Endometrium (tissue), 2 donors: Measurements from ENCODE around the gene TMEM214.

Experiments used
- FAIRE-seq: peaks from 2 replicates; lab custom pipeline; 2012; peaks lifted over from hg19 to GRCh38; lab: Jason Lieb, UNC
- donor health status: control.
- donor health status: control.

Gene TMEM214, protein sequence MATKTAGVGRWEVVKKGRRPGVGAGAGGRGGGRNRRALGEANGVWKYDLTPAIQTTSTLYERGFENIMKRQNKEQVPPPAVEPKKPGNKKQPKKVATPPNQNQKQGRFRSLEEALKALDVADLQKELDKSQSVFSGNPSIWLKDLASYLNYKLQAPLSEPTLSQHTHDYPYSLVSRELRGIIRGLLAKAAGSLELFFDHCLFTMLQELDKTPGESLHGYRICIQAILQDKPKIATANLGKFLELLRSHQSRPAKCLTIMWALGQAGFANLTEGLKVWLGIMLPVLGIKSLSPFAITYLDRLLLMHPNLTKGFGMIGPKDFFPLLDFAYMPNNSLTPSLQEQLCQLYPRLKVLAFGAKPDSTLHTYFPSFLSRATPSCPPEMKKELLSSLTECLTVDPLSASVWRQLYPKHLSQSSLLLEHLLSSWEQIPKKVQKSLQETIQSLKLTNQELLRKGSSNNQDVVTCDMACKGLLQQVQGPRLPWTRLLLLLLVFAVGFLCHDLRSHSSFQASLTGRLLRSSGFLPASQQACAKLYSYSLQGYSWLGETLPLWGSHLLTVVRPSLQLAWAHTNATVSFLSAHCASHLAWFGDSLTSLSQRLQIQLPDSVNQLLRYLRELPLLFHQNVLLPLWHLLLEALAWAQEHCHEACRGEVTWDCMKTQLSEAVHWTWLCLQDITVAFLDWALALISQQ

DNA sequence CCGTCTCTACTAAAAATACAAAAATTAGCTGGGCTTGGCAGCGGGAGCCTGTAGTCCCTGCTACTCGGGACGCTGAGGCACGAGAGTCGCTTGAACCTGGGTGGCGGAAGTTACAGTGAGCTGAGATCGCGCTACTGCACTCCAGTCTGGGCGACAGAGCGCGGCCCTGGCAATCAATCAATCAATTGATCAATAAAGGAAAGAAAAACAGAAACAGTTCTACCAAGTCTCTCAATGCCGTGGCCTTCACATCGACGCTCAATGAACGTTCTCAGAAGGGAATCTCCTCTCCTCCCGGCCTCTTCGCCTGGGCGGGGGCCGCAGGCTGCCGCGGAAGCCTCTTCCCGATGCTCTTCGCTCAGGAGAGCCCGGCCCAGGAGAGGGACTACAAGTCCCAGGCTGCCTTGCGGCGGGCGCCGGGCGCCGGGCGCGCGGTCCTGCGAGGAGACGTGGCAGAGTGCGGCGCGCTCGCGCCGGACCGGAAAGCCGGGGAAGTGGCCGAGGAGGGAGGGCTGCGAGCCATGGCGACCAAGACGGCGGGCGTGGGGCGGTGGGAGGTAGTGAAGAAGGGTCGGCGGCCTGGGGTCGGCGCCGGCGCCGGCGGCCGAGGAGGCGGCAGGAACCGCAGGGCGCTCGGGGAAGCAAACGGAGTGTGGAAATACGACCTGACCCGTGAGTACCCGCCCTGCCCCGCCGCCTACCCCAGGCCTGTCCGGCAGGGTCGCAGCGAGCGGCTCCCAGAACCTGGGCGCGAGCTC is at the start of gene TMEM214:
Gene TMEM214, plus strand, starts transcription at position 471 of the 758 bp plus-strand sequence. Its CDS starts 51 bp downstream, at position 522.
- no peak for FAIRE-seq

DNA sequence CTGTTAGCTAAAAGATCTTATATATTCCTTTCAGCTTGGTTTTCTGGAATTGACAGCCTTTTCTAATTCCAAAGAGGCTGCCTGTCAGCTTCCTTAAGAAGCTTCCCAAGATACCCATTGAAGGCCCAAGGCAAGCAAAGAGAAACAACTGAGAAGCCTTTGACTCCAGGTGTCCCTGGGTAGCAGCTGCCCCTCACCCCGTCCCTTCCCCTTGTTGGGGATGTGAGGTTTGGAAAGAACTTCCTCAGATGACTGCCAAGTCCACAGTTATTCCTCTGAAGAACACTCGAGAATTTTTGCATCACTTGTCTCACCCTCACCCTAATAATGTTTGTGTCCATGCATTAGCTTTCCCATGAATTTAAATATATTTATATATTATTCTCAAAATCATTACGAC is 49.0 kb upstream of the TMEM214 start:
- no peak for FAIRE-seq

DNA sequence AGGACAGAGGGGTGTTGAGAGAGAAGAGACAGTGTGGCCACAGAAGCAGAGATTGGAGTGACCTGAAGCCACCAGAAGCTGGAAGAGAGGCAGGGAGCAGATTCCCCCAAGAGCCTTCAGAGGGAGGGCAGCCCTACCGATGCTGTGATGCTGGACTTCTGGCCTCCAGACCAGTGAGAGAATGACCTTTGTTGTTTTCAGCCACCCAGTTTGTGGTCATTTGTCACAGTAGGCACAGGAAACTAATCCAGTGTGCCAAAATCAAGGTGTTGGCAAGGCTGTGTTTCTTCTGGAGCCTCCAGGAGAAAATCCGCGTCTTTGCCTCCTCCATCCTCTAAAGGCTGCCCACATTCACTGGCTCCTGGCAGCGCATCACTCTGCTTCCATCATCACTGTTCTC is 47.0 kb upstream of the TMEM214 start:
- FAIRE-seq: no peak

DNA sequence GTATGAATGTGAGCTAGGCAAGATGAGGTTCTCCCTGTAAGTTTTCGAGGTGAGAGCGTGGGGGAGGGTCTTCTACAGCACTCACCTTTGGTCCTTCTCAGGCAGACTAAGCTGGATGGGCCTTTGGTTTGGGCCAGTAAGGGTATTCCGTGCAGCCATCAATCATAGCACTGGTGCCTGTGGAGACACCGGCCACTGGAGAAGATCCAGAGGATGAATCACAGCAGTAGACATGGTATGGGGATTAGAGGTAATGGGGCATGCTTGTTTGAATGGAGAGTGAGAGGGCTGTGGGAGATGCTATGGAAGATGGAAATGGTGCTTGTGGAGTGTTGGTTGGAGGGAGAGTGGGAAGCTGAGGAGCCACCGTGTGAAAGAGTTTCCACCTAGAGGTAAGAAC is 46.2 kb upstream of the TMEM214 start:
- FAIRE-seq: no peak

DNA sequence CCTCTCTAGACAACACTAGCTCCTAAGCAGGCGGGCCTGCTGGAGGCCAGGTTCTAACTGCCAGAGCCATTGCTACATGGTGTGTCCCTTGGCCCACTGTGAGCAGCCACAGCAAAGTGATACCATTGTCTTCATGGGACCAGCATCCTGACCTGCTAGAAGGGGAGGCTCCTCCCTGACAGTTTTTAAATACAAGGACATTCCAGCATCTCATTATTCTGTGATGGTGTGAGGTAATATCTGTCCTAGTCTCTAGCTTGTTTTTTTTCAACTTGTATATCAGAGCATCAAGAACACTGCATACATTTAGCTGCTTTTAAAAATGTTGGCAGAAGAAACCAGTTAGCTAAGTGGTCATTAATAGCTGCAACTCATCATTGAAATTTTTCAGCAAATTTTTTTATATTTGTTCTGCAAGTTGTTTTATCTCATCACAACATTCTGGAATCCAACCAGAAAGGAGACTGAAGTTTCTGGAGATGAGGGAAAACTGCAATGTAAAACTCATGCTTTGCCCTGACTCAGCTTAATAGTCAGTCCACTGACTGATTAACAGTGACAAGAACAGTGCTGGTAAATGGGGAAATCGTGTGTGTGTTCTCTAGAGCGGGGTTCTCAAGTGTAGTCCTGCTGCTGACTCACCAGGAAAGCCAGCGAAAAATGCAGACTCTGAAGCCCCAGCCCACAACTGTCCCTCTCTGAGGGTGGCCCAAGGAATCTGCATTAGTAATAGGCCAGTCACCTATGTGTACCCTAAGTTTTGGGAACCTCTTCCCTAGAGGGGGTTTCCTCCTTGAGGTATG is 44.5 kb upstream of the TMEM214 start:
- FAIRE-seq: no peak

DNA sequence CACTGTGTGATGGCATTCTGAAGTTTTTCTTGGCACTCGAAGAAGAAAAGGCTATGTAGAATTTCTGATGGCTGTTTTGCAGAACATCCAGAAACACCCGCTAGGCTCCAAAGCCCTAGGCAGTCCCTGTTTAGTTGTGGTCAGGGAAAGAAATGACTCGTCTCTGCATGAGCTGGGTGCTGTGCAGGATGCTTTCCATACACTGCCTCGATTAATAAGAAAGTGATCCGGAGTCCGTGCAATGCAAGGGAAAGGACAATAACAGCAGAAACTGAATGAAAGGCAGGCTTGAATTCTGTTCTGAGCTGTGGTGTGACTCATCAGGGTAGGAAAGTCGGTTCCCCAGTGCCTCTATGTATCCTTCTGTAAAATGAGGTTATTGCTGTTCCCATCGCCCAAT is 43.6 kb upstream of the TMEM214 start:
- no peak for FAIRE-seq

DNA sequence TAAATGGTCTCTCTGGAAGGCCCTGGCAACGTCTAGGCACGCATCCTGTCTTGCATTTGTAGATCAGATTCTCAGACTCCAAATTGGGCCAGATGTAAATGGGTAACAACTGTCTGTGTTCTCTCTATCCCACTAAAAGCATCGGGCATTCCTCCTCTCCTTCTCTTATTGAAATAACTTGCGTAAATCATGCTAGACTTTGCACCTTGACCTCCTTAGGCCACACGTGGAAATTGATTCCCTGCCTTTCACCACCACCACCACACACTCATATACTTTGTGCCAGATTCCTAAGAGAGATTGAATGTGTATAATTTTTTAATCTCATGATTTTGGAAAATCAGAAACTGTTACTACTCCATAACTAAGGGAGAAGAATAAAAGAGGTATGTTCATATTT is 41.0 kb upstream of the TMEM214 start:
- FAIRE-seq: no peak

DNA sequence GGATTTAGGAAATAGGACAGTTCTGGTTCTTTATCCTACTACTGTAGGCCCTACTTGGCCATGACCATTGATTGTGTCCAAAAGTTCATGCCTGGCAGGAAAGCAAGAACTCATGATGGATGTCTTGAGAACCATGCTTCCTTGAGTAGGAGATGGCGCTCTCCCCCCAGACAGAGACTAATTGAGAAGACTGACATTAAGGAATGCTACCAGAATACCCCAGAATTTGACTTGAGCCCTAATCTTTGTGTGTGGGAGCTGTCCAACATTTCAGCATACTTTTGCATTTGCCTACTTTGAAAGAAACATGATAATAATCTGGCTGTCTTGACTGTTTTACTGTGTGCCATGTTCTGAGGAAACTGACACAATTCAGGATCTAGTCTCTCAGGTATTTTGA is 39.0 kb upstream of the TMEM214 start:
- FAIRE-seq: no peak

DNA sequence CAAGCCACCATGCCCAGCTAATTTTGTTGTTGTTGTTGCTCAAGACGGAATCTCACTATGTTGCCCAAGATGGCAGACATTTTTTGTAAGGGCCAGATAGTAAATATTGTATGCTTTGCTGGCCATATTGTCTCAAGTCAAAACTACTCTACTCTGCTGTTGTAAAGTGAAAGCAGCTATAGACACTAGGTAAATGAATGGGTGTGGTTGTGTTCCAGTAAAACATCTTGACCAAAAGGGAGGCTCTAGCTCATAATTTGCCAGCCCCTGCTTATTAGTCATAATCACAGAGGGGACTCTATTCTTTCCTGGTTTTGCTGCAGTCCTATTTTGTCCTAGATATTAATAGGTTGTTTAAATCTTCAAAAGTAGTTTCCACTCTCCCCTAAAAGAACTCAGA is 37.8 kb upstream of the TMEM214 start:
- FAIRE-seq: no peak

DNA sequence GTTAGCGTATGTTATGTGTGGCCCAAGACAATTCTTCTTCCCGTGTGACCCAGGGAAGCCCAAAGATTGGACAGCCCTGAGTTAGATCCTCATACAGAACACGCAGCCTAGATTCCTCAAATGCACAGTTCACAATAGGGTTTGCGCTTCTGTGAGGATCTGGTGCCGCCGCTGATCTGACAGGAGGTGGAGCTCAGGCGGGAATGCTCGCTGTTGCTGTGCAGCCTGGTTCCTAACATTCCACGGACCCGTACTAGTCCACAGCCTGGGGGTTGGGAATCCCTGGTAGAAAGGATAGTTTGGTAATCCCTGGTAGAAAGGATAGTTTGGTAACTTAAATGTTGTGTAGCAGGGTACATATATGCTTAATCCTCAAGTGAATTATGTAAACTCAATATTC is 35.4 kb upstream of the TMEM214 start:
- FAIRE-seq: no peak

DNA sequence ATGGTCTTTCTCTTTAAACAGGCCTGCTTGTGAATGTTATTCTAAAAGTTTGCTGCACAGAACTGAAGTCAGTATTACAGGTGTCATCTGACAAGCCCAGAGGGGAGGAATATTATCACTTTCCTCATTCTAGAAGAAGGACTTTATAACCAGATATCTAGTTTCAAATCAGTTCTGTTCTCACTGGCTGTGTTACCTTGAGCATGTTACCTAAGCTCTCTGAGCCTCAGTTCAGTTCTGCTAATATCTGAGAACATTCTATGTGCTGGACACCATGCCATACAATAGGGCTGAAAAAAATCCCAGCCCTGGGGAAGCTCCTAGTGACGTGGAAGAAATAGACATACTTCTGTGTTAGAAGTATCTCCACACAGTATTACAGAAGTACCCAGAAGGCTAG is 34.4 kb upstream of the TMEM214 start:
- no peak for FAIRE-seq

DNA sequence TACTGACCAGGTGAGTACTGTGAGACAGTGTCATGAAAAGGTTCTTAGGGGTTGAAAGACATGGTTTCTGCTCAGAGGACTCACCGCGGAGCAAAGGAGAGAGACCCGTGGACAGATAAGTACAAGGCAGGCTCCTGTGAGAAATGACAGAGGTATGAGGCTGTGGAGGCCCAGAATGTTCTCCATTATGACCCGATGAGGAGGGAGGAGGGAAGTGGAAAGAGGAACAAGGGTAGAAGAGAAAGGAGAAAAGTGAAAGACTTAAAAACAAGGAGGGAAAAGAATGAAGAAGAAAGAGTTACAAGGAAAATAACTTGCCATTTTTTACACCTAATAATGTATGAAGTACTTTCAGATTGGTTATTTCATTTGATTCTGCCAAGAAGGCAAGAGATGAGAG is 32.5 kb upstream of the TMEM214 start:
- FAIRE-seq: no peak

DNA sequence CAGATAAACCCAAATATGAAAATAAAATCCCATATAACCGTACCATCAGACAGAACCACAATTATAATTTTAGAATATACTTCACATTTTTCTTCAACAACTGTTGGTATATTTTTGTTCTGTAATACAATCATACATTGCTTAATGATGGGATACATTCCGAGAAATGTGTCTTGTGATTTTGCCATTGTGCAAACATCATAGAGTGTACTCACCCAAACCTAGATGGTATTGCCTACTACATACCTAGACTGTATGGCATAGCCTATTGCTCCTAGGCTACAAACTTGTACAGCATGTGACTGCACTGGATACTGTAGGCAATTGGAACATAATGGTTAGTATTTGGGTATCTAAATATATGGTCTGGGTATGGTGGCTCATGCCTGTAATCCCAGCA is 31.8 kb upstream of the TMEM214 start:
- FAIRE-seq: no peak

DNA sequence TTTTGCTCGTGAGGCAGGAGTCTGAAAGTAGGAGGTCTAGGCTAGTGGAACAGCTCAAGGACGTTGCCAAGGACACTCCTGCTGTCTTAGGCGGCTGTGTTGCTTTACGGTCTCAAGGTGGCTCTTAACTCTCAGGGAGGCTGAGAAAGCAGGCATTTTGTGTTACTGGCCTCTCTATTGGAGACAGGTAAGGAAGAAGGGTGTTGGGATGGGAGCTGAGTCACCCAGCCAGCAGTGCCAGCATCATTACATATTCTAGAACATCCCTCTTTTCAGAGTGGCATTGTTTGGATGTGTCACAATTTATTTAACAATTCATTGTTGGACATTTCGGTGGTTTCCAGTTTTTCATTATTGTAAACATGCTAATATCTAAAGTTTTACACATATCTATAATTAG is 30.8 kb upstream of the TMEM214 start:
- FAIRE-seq: no peak

DNA sequence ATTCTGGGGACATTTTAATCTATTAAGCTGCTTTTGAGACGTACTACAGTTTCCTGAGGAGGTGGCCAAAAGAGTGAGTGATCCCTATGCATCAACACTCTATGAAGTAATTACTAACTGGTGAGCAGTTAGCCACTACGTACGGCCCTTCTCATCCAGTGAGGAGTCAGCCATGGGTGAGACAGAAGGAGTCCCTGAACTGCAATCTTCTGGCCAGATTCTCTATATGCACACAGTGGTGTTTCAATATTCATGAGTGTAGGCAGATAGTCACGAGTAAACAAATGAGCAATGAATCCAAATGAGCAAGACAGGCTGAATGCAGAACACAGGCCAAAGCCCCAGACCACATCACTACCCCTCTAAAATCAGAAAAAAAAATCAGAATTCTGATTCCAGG is 29.8 kb upstream of the TMEM214 start:
- no peak for FAIRE-seq

DNA sequence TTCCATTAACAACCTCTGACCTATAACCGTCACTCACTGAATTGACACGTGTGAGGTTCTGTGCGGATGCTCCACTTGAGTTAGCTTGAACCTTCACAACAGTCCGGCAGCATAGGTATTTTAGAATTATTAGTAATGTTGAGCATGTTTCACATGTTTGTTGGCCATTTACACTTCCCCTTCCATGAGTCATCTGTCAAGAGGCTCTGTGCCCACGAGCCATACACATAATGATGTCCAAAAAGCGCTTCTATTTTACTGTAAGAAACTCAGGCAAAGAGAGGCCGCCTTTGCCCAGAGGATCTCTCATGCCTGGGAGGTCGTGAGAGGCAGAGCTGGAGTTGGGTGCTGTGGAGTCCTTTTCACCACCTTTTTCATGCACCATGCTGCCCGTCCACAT is 28.9 kb upstream of the TMEM214 start:
- no peak for FAIRE-seq

DNA sequence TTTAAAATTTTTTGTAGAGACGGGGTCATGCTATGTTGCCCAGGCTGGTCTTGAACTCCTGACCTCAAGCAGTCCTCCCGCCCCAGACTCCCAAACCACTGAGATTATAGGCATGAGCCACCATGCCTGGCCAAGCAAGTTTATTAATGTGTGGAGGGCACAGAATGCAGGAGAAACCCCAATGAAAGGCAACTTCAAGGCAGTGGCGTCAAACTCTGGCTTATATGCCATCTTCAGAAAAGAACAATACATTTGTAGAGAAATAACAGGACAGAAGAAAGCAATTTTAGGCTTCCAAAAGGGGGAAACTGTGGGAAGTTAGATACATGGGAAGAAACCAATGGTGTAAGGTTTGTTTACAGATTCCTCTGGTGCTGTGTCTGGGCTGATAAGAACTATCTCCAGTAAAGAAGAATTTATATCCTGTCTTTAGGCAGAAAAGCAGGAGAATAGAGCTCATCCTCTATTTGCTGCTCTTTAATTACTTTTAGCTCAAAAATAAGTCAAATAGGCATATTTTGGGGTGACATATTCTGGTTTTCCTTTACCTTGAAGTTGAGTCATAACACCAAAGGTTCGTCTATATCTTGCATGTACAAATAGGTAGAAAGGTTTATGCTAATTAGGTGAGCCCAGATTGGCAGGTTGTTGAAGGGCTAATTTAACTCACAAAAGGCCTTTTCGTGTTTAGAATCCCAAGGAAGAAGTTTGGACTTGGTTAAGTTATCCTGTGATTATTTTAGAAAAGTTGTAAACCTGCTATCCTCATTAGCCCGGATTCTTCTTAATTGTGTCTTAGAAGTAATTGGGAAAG is 26.0 kb upstream of the TMEM214 start:
- FAIRE-seq: no peak

DNA sequence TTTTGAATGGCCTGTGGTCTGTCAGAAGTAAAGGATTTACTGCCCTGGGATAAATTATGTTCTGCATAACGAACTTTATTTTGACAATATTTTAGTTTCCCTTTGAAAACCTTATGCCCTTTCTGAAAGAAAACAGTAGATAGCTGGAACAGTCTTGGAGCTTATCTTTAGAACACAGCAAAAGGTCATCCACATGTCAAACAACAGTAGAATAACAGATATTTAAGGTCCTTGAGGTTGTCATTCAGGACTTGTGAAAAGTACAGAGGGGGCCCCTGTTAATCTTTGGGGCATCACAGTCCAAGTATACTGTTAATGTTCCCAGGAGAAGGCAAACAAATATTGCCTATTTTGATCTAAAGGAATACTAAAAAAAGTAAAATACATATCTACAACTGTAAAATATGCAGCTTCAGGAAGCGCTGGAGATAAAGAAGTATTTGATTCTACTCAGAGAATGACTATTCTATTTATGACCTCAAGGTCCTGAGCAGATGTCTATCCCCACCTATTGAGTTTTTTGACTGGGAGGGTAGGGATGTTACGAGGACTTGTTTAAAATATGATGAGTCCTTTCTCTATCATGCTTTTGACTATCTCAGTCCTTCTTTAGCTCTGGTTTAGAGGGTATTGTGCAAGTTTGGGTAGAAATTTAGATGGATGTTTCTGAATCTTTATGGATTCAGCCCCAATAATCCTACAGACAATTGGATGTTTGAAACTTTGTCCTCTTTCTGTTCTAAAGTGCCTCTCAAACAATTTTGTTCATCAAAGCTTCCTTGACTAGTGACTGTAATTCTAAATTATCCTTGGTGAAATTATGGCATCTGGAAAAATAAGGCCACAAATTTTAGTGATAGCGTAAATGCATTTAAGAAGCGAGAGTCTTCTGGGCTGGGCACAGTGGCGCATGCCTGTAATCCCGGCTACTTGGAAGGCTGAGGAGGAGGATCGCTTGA is 25.1 kb upstream of the TMEM214 start:
- no peak for FAIRE-seq

DNA sequence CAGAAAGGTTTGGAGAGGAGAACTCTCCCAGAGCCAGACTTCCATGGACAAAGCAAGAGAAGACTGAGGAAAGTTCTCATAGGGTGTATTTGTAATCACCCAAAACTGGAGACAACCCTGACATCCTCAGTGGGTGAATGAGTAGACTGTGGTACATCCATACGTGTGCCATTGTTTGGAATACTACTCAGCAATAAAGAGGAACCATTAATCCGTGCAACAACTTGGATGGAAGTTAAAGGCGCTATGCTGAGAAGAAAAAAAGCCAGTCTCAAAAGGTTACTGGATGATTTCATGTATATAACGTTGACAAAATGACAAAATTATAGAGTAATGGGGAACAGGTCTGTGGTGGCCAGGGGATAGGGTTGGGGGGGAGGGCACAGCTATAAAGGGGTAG is 24.1 kb upstream of the TMEM214 start:
- FAIRE-seq: no peak

DNA sequence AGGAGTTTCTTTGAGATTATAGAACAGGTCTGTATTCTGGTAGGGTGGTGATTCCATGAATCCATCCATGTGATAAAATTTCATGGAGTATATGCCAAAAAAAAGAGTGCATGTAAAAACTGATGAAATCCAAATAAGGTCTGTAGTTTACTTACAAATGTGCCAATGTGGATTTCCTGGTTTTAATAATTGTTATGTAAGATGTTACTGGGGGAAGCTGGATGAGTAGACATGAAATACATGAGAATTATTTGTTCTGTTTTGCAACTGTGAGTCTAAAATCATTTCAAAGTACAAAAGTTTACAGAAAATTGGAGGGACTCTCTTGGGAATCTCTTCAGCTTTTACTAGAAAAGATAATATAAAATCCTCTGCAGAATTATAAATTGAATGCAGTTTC is 23.7 kb upstream of the TMEM214 start:
- no peak for FAIRE-seq
